NCI-H2196 (cell line): ENCODE measurements around the gene UHRF1.
"Not testable (repeated sequence)": the region's sequence is repeated elsewhere in the genome, so short reads cannot be mapped to it uniquely, and the experiment has no call there.

Experiments used
- DNase-seq: peaks from one replicate; lab custom pipeline; 2025; ENCODE audit not compliant: unreplicated experiment; lab: John Stamatoyannopoulos, UW

UHRF1 gene

DNA sequence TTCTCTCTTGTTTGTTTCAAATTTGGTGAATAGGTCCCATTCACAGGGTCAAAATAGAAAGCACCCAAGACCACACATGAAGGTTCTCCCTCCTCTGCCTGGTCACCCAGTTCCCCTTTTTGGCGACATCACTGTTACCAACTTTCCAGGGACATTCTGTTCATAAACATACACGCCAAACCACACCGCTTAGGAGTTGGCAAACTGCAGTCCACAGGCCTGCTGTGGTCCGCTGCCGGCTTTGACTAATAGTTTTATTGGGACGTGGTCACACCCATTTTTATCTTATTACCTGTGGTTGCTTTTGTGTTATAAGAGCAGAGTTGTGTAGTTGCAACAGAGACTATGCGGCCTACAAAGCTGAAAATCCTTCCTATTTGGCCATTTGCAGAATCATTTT, 24.2 kb downstream of the UHRF1 start:
- DNase-seq: no peak

DNA sequence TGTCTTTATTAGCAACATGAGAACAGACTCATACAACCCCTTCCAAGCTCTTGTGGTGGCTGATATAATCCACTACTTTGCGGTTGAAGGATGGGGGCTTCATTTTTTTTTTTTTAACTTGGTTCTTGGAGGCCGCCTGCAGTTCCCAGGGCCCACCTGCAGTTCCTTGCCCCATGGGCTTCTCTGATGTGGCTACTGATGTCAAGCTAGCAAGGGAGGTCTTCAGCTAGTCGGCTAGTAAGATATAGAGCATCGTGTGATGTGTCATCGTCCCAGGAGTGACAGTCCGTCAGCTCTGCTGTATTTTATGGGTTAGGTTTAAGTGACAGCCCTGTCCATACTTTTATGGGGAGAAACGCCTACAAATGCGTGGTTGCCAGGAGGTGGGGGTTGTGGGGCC, 26.1 kb downstream of the UHRF1 start:
- DNase-seq: no peak

DNA sequence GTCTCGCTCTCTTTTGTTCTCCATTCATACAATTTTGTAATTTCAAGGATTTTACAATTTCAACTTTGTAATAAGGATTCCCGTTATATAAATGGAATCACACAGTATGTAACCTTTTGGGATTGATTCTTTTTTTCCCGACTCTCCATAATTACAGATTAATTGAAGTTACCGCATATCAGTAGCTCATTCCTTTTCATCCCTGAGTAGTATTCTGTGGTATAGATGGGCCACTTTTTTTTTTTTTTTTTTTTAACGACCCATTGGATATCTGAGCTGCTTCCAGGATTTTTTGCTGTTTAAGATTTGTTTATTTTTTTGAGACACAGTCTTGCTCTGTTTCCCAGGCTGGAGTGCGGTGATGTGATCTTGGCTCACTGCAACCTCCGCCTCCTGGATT, 27.8 kb downstream of the UHRF1 start:
- no peak for DNase-seq

DNA sequence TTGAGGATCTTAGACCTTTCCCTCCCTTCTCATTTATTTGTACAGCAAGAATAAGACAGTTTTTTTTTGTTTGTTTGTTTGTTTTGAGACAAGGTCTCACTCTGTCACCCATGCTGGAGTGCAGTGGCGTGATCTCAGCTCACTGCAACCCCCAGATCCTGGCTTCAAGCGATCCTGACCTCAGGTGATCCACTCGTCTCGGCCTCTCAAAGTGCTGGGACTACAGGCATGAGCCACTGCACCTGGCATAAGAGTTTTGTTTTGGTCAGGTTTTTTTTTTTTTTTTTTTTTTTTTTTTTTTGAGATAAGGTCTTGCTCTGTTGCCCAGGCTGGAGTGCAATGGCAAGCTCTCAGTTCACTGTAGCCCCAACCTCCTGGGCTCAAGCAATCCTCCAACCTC, 29.2 kb downstream of the UHRF1 start:
- not testable (repeated sequence) for DNase-seq

DNA sequence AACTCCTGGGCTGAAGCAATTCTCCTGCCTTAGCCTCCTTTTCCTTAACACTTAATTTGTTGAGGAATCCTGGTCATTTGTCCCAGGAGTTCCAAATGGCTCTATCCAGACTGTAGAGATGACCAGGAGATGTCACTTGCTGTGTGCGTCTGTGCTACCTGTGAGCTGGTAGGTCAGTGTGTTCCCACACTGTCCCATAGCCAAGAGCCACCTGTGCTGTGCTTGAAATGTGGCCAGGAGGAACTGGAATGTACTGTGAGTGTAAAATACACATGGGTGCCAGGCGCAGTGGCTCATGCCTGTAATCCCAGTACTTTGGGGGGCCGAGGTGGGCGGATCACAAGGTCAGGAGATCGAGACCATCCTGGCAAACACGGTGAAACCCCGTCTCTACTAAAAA, 30.2 kb downstream of the UHRF1 start:
- DNase-seq: no peak

DNA sequence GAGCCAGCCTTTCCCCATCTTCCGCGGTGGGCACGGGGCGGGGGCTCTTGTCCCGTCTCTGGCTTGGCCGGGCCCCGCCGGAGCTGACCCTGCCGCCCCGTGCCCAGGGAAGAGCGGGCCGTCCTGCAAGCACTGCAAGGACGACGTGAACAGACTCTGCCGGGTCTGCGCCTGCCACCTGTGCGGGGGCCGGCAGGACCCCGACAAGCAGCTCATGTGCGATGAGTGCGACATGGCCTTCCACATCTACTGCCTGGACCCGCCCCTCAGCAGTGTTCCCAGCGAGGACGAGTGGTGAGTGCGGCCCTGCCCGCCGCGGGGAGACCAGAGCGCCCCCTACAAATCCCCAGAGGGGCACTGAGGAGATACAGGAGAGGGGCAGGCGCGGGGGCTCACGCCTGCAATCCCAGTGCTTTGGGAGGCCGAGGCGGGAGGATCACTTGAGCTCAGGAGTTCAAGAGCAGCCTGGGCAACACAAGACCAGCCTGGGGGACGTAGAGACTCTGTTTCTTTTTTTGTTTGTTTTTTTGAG, 32.4 kb downstream of the UHRF1 start:
- DNase-seq: not testable (repeated sequence)

DNA sequence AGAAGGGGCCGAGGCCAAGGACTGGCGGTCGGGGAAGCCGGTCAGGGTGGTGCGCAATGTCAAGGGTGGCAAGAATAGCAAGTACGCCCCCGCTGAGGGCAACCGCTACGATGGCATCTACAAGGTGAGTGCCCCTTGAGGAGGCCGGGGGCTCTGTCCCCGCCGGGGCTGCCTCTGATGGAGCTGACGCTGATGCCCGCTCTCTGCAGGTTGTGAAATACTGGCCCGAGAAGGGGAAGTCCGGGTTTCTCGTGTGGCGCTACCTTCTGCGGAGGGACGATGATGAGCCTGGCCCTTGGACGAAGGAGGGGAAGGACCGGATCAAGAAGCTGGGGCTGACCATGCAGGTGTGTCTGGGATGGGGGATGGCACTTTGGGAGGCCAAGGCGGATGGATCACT, 41.3 kb downstream of the UHRF1 start:
- not testable (repeated sequence) for DNase-seq

DNA sequence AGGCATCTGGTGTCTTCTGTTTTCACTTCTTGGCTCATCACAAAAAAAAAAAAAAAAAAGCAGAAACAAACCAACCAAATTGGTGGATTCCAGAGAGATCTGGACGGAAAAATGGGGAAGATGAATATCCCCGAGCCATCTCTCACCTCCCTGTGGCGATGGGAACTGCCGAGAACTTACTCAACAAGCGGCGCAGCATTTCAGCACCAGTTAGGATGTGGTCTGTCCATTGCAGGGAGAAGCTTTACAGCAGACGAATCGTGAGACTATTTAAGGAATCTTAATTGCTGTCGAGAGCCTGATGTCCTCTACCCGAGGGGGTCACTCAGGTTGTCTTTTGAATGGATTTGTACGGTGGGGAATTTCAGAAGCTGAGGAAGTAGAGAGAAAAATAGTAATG, 42.4 kb downstream of the UHRF1 start:
- DNase-seq: no peak

DNA sequence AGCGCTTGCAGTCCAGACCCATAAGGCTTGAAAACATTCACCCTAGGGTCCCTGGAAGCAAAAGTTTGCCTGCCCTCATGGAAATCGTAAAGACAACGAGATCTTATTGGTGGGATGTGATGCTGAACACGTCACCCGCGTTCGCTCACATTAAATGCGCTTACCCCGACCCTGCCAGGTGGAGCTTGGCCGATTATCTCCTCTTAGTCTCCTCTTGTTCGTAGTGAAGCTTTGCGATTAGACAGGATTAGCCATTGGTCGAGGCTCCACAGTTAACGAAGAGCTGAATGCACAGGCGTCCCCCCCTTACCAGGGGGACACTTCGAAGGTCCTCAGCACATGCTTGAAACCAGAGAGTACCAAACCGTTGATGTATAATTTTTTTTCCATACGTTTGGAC, 43.6 kb downstream of the UHRF1 start:
- DNase-seq: no peak

DNA sequence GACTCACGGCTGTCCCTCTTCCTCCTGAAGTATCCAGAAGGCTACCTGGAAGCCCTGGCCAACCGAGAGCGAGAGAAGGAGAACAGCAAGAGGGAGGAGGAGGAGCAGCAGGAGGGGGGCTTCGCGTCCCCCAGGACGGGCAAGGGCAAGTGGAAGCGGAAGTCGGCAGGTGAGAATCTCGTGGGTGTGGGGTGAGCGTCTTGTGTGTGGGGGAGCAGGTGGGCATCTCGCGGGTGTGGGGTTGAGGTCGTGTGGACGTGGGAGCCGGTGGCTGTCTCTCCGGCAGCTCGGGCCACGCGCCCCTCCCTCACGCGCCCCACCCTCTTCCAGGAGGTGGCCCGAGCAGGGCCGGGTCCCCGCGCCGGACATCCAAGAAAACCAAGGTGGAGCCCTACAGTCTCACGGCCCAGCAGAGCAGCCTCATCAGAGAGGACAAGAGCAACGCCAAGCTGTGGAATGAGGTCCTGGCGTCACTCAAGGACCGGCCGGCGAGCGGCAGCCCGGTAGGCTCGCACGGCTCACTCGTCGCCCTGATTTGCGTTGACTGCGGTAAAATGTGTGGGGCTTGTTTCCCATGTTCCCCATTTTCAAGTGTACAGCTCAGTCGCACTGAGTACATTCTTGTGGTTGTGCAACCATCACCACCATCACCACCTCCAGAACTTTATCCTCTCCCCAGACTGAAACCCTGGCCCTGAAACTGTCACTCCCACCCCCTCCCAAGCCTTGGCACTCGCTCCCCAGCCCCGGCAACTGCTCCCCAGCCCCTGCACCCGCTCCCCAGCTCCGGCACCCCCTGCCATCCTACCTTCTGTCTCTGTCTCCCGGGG, 45.2 kb downstream of the UHRF1 start:
- not testable (repeated sequence) for DNase-seq

DNA sequence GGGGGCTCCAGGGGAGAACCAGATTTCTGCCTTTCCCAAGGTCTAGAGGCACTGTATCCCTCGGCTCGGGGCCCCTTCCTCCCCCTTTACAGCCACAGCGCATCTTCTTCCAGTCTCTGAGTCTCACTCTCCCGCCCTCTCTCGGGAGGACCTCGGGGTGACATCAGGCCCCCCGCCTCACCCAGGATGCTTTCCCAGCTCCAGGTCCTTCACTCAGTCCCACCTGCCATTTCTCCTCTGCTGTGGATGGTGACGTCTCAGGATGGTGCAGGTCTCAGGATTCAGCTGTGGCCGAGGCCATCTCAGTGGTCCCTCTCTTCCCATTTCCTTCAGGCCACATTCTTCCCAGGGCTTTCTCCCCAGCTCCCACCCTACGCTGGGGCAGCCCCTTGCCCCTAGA, 46.0 kb downstream of the UHRF1 start:
- DNase-seq: no peak

DNA sequence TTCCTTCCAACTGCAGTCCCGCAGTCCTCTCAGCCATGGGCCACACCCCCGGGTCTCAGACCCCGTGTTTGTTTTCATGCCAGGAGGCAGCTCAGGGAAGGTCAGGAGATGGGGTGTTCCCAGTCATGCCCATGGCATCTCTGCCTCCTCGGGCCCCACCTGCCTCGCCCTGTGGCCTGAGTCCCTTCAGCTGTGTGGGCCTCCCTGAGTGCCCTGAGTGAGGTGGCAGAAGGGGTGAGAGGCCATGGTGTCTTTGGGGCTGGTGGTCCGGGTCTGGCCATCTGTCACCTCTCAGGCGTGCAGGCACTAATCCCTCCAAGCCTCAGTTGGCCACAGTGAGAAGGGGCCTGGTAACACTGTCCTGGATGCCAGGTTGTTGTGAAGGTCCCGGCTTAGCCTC, 48.7 kb downstream of the UHRF1 start:
- no peak for DNase-seq

DNA sequence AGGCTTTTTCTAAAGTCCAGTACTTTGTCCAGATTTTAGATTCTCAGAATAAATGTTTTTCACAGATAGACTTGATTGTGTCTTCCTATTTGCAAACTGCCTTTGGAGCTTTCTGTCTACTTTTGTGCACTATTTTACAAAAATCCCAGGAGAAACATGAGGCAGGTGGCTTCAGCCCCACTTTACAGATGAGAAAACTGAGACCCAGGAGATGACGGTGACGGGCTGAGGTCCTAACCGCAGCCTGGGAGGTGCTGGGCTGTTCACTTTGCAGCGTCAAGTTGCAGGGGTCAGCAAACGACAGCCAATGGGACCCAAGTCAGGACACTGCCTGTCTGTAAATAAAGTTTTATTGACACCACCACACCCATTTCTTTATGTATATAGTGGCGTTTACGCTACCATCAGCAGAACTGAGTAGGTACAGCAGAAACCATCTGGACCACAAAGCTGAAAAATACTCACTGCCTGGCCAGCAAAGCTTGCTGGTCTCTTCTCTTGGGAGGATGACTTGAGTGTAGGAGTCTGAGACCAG, 52.9 kb downstream of the UHRF1 start:
- no peak for DNase-seq

DNA sequence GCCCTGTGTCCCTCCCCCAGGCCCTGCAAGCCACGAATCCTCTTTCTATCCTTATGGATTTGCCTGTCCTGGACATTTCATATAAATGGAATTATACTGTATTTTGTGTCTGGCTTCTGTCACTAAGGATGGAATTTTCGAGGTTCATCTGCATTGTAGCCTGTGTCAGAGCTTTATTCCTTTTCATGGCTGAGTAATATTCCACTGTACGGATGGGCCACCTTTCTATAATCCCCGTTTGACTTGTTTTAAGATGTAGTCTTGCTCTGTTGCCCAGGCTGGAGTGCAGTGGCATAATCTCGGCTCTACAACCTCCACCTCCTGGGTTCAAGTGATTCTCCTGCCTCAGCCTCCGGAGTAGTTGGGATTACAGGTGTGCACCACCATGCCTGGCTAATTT, 55.8 kb downstream of the UHRF1 start:
- DNase-seq: no peak

DNA sequence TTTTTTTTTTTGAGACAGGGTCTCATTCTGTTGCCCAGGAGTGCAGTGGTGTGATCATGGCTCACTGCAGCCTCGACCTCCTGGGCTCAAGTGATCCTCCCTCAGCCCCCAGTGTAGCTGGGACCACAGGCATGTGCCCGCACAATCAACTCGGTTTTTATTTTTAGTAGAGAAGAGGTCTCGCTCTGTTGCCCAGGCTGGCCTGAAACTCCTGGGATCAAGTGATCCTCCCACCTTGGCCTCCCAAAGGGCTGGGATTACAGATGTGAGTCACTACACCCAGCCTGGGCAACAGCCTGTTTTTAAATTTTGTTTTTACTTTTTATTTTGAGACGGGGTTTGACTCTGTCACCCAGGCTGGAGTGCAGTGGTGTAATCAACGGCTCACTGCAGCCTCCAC, 57.3 kb downstream of the UHRF1 start:
- DNase-seq: no peak

DNA sequence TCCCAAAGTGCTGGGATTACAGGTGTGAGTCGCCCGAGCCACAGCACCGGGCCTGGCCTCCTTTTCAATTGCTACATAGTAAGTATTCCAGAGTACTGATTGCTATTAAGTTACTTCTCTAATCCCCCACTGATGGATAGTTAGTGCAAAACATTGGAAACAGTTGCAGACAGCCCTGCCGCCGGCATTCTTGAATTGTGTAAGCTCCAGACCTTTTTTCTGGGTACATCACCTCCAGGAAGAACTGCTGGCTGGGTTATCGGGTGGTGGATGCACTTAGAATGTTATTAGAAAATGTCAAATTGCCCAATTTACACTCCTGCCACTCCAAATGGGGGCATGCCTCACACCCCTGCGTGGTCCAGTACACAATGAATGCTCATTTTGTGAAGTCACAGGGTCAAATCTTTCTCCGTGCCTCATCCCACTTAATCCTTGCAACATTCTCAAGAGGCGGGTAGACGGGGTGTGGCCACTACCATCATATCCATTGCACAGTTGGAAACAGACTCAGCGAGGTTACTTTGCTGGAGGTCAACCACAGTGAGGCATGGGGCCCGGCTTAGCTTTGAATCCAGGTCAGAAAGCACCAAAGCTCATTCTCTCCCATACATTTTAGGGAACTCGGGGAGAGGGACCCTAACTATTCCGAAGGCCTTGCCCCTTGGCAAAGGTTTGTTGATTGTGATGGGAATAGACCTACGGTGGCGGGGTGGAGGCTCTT, 58.6 kb downstream of the UHRF1 start:
- DNase-seq: no peak

DNA sequence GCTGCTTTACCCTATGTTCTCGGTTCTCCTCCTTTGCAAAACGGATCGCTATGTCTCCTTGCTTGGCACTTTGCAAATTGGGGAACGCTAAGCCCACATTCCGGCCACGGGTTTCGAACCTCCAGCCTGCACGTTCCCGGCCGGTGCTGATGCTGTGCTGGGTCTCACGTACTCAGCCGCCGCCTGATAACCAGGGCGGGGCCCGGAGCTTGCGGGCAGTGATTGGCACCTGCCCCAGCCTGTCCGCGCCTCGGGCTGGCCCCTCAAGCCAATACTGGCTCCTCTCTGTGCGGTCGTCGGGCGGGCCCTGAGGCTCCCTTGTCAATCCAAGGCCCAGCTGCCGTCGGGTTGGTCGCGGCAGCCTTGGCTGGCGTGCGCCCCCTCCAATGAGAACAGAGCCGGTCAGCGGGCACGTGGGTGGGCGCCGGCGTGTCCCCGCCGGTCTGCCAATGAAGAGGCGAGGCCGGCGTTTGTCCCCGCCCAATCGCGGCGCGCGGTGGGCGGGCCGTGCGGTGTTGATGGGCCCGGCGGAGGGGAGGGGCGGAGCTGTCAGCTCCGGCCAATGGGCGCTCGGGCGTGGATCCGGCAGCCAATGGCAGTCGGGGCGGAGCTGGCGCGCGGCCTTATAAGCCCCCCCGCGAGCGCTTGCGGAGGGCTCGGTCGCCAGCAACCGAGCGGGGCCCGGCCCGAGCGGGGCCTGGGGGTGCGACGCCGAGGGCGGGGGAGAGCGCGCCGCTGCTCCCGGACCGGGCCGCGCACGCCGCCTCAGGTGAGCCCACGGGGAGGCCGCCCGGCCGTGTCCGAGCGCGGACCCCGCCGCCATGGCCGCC, 59.4 kb downstream of the UHRF1 start, which contains the start of gene KDM4B:
Gene KDM4B (plus strand): TSS at position 652 of the 830 bp plus-strand sequence. CDS start 63,778 bp downstream, outside the sequence.
- DNase-seq: peak; percentile 98

DNA sequence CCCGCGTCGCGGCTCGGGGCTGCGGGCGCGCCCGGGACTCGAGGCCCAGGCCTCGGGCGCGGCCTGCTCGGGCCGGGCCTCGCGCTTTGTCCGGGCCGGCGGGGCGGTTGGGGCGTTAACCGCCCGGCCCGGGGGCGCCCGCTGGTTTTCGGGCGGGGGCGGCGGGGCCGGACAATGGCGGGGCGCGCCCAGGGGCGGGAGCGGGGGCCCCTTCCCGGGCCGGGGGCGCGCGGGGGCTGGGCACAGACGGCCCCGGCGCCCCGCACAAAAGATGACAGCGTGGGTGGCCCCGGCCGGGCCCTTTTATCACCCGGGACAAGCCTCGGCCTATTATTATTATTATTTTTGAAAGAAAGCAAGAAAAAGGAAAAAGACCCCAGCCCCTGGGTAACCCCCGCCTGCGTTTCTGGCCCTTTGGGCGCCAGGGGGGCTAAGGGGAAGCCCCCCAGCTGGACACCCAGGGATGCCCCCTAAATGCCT, 60.0 kb downstream of the UHRF1 start:
- DNase-seq: no peak

DNA sequence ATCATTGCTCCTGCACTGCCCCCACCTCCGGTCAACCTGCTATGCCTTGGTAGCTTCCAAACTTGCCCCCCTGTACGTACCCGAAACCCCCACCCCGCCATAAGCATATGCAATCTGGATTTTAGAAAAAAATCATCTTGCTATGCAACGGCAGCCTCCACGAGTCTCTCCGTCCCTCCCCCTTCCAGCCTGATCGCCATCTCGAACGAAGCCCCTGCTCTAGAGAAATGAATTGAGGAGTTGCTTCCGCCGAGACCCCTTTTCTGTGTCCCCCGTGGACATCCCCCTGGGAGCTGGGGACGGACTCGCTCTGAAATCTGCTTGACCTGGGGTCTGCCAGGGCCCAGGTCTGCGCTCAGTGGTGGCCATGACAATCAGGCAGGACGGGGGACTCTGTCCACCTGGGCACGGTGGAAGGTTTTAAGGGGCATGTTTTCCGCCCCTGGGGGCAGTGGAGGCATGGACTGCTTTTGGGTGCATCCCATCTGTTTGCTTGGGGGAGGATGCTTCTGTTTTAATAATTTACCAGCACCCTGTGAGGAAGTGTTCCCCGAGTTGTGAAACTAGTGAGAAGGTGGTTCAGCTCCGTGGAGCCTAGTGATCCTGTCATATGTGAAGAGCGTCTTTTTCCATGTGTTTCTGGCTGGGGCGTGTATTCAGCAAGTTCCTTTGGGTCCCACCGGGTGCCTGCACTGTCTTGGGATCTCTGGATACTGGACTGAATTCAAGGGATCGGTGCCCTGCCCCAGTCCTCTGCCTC, 60.7 kb downstream of the UHRF1 start:
- no peak for DNase-seq
